GM19023 (cell line): ENCODE data around the gene RDH5.
A peak's percentile ranks its signal among the peaks of the same experiment; 100 is the strongest.

Experiments used
- ATAC-seq: cut with Tn5 transposase; IDR thresholded peaks from one replicate; pipeline ENCODE4 v1.9.1; 2021; ENCODE audit warnings: mild to moderate bottlenecking, moderate library complexity; ENCODE audit not compliant: unreplicated experiment

RDH5 gene

DNA sequence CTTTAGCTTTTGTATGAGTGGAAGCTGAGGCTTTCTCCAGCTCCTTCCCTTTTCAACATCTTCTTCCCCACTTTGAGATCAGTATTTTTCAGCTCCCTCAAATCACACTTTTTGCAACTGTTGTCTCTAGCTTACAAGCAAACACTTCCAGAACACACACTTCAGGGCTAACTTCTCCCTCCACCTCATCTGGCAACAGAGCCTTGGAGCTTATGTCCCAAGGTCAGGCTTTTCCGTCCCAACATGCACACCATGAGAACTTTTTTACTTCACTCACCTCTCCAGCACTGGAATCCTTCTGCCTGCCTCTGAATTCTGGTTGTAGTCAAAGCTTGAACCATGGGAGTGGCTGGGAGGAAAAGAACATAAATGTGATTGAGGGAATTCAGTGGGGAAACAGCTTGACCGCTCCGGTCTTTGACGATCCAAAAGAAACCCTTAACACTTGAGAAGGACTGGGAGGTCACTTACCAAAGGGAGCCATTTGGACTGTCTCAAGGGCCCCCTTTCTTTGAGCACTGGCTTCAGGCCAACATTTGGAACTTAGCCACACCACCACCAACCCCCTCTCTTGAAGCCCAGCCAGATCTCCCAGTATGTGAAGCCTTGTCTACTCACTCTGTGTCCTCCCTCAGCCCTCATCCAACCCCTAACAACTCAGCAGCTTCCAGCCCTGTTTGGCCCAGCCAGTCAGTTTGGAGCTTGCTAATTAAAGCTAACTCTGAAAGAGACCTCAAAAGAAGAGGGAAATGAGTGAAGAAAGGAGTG, 8.2 kb upstream of the RDH5 start:
- ATAC-seq, result no peak

- no peak for ATAC-seq
Observed at GRCh38 chr12:55712700-55713415, 7.3 kb upstream of the RDH5 start.

GRCh38 chr12:55713721-55714120, 6.5 kb upstream of the RDH5 start:
- no peak for ATAC-seq

DNA sequence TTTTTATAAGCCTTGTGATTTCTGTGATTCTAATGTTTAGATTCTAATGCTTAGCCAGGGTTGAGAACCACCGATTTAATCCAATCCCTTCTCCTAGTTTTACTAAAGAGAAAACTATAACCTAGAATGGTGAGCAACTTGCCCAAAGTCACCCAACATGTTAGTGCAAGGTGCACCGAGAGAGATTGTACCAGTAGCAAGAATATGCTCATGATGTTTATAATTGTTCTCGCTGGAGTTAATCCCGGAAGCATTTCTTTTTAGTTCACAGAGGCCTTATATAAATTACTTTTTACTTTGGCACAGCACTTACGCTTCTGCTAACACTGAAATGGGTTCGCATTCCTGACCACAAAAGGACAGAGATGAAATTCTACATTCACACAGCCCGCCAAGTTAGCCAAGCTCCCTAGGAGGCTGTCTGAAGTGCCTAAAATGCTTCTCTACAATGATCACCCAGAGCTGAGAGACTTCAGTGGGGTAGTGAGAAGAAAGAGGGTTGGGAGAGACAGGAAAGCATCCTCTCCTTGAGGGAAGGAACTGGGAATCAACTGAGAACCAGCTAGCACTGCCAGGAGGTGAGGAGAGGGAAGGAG, 4.9 kb upstream of the RDH5 start:
- ATAC-seq, result no peak

- ATAC-seq, result peak; percentile 95
Observed at GRCh38 chr12:55715833-55716581, 4.2 kb upstream of the RDH5 start, which contains the start of gene BLOC1S1. Gene BLOC1S1, plus strand, starts transcription at chr12:55716046. Its CDS starts 6 bp downstream, at chr12:55716052.

- ATAC-seq, result no peak
Observed at GRCh38 chr12:55716582-55716957, 3.6 kb upstream of the RDH5 start.

GRCh38 chr12:55717011-55718007, 2.9 kb upstream of the RDH5 start:
- ATAC-seq, result no peak

- no peak for ATAC-seq
Observed at GRCh38 chr12:55718015-55718414, 2.2 kb upstream of the RDH5 start.

- ATAC-seq, result no peak
Observed at GRCh38 chr12:55718624-55719275, 1.4 kb upstream of the RDH5 start.

DNA sequence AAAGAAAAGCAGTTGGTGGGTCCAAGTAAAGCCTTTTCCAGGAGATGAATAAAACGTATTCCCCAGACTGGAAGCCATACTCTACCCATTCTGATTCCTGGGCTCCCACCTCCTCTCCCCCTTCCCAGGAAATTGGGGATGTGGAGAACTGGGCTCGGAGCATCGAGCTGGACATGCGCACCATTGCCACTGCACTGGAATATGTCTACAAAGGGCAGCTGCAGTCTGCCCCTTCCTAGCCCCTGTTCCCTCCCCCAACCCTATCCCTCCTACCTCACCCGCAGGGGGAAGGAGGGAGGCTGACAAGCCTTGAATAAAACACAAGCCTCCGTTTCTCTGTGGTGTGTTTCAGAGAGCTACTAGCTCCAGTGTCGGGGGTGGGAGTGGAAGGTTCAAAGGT, 822 bp upstream of the RDH5 start:
- ATAC-seq, result no peak

DNA sequence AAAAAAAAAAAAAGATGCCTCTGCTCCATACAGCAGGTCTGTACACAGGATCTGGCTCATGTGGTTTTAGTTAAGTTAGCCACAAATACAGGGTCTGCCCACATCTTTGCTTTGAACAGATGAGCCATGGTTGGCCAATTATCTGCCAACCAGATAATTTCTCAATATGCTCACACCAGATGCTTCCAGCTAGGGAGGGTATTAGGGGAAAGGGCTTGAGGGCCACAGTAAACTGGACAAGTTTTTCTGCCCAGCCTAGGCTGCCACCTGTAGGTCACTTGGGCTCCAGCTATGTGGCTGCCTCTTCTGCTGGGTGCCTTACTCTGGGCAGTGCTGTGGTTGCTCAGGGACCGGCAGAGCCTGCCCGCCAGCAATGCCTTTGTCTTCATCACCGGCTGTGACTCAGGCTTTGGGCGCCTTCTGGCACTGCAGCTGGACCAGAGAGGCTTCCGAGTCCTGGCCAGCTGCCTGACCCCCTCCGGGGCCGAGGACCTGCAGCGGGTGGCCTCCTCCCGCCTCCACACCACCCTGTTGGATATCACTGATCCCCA, 776 bp downstream of the RDH5 start:
- no peak for ATAC-seq

- no peak for ATAC-seq
Observed at GRCh38 chr12:55721601-55722213, 1.5 kb downstream of the RDH5 start.

- ATAC-seq, result no peak
Observed at GRCh38 chr12:55722948-55723347, 2.8 kb downstream of the RDH5 start.

GRCh38 chr12:55723516-55724225, 3.5 kb downstream of the RDH5 start:
- ATAC-seq, result no peak

DNA sequence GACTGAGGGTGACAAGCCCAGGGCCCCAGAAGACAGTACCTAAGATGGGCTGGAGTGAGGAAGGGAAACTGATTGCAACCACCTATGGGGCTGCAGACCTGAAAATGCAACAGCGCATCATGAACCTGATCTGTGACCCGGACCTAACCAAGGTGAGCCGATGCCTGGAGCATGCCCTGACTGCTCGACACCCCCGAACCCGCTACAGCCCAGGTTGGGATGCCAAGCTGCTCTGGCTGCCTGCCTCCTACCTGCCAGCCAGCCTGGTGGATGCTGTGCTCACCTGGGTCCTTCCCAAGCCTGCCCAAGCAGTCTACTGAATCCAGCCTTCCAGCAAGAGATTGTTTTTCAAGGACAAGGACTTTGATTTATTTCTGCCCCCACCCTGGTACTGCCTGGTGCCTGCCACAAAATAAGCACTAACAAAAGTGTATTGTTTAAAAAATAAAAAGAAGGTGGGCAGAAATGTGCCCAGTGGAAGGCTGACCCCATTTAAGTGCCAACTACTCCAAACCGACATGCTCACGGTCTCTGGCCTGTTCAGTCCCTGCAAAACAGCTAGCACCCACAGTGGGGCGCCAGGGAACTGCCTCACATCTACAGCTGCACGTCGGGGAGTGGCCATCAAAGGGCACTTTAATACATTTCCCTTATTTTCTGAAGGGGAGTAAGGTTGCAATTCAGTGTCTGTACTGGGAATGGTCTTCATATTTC, 4.2 kb downstream of the RDH5 start:
- no peak for ATAC-seq

GRCh38 chr12:55724940-55725309, 4.7 kb downstream of the RDH5 start:
- ATAC-seq, result no peak

- no peak for ATAC-seq
Observed at GRCh38 chr12:55725556-55725955, 5.4 kb downstream of the RDH5 start.

GRCh38 chr12:55726971-55727370, 6.8 kb downstream of the RDH5 start:
- ATAC-seq, result no peak
